SK-N-MC (cell line): Measurements from ENCODE around the gene SQSTM1.

Experiments used
- EZH2 ChIP-seq: fragments of 200-600 bp; sonication (generic); IDR thresholded peaks from one replicate; pipeline ENCODE4 v1.6.1; 2017; ENCODE audit warnings: antibody characterized with exemption
- POLR2AphosphoS5 ChIP-seq: IDR thresholded peaks from 2 replicates; pipeline ENCODE4 v1.6.1; 2012; ENCODE audit warnings: mild to moderate bottlenecking, low read depth, low read length, borderline replicate concordance

DNA sequence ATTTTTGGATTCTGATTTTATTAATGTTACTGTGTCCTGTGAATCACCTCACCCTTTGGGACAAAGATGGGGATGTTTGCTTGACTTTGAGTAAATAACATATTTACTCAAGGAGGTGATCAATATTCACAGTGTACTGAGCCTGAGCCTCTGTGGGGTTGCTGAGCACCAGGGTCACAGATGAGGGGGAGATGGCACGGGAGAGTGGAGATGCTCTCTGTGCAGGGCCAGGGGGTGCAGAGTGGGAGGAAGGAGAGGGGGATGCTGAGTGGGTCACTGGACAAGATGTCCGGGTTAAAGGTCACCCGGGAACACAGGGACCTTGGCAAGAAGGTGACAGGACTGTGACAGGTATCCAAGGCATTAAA, 4.0 kb downstream of the SQSTM1 start:
- TF ChIP-seq EZH2 = no peak
- TF ChIP-seq POLR2AphosphoS5 = no peak
